WI38 (cell line): ENCODE results near the gene PTTG1IP.

Experiments
- H3K4me3 ChIP-seq: 2 replicates; pipeline ENCODE4 v1.5.1; 2011; ENCODE audit warnings: low read depth, mild to moderate bottlenecking, control low read depth, low read length
- CTCF ChIP-seq: IDR thresholded peaks from 2 replicates; pipeline ENCODE4 v1.5.1; 2012; ENCODE audit warnings: low read depth, mild to moderate bottlenecking, control low read depth, low read length

PTTG1IP gene

GRCh38 chr21:44848821-44849521 is 24.5 kb downstream of the PTTG1IP start:
- TF ChIP-seq CTCF: no peak
- no peak overlapping the region for H3K4me3 ChIP-seq

GRCh38 chr21:44847261-44848056 is 26.0 kb downstream of the PTTG1IP start:
- H3K4me3 ChIP-seq: no peak overlapping the region
- TF ChIP-seq CTCF: no peak

GRCh38 chr21:44846485-44847260 is 26.8 kb downstream of the PTTG1IP start:
- H3K4me3 ChIP-seq: peak overlapping the region; percentile 45
- TF ChIP-seq CTCF: no peak

GRCh38 chr21:44846224-44846484 is 27.3 kb downstream of the PTTG1IP start:
- peak overlapping the region; percentile 45 for H3K4me3 ChIP-seq
- no peak for TF ChIP-seq CTCF

- H3K4me3 ChIP-seq: peak overlapping the region; percentile 45
- TF ChIP-seq CTCF: peak; percentile 25; the same call in 1 of the 2 replicates
These were observed 27.9 kb downstream of the PTTG1IP start for GRCh38 chr21:44845418-44846223.

GRCh38 chr21:44844256-44844655 is 29.2 kb downstream of the PTTG1IP start:
- no peak for TF ChIP-seq CTCF
- no peak overlapping the region for H3K4me3 ChIP-seq
